H1 (cell line): Measurements from ENCODE around the gene APAF1. TPM values are rescaled to one million over a fixed set of nuclear protein-coding genes. Genes with fewer than 3 reads are reported as not detected.
A peak's percentile ranks its signal among the peaks of the same experiment; 100 is the strongest.

Experiments
- CTCF ChIA-PET: fragments of 300-600 bp; sonication (Branson Sonifier 250); formaldehyde crosslinking; loops from one replicate; lab custom pipeline; 2021; ENCODE audit not compliant: partially characterized antibody; lab: Charles Lee
- POLR2A ChIA-PET: fragments of 300-600 bp; sonication (Branson Sonifier 250); formaldehyde crosslinking; loops from one replicate; lab custom pipeline; 2021; ENCODE audit warnings: inconsistent platforms; ENCODE audit not compliant: partially characterized antibody; lab: Charles Lee
- DNase-seq, 2 experiments: peaks; one replicate each; pipeline versions ENCODE4 v3.0.0 to v3.0.0-alpha.2; 2010 to 2022; ENCODE audit warnings: low spot score in 2 of 2, low read depth in 1 of 2, mixed read lengths in 1 of 2
- FAIRE-seq: peaks from 2 replicates; lab custom pipeline; 2011; peaks lifted over from hg19 to GRCh38; lab: Jason Lieb, UNC
- H2AFZ ChIP-seq: 2 replicates; pipeline ENCODE4 v1.8.1; 2012; ENCODE audit warnings: low read length, inconsistent platforms
- H2AK5ac ChIP-seq: 2 replicates; pipeline ENCODE4 v1.6.1; 2013; ENCODE audit warnings: low read depth, low read length
- H2BK120ac ChIP-seq: replicated peaks from 2 replicates; pipeline ENCODE3; 2013; ENCODE audit warnings: low read depth, low read length, inconsistent platforms
- H2BK12ac ChIP-seq: 2 replicates; pipeline ENCODE4 v1.6.1; 2013; ENCODE audit warnings: low read depth, low read length
- H2BK15ac ChIP-seq: 2 replicates; pipeline ENCODE4 v1.6.1; 2013; ENCODE audit warnings: low read length
- H2BK20ac ChIP-seq: 2 replicates; pipeline ENCODE4 v1.6.1; 2013; ENCODE audit warnings: low read length
- H2BK5ac ChIP-seq: 2 replicates; pipeline ENCODE4 v1.6.1; 2013; ENCODE audit warnings: low read depth, low read length
- H3K14ac ChIP-seq: 2 replicates; pipeline ENCODE4 v1.6.1; 2013; ENCODE audit warnings: inconsistent platforms; ENCODE audit not compliant: insufficient read length
- H3K18ac ChIP-seq: 2 replicates; pipeline ENCODE4 v1.6.1; 2013; ENCODE audit warnings: low read length; ENCODE audit errors: extremely low read depth
- H3K23ac ChIP-seq: 2 replicates; pipeline ENCODE4 v1.6.1; 2013; ENCODE audit warnings: inconsistent platforms; ENCODE audit not compliant: insufficient read length
- H3K23me2 ChIP-seq: 2 replicates; pipeline ENCODE4 v1.6.1; 2013; ENCODE audit warnings: low read depth, low read length
- H3K27ac ChIP-seq: 2 replicates; pipeline ENCODE4 v1.6.1; 2011; ENCODE audit warnings: low read depth, low read length, inconsistent platforms
- H3K27me3 ChIP-seq, 4 experiments: replicated peaks in 1 of 4; 1 replicate in 1 of 4; 2 replicates in 3 of 4; pipeline versions ENCODE4 v1.6.1 to v1.8.1; 2011 to 2013; ENCODE audit warnings: low read length in 3 of 4, mild to moderate bottlenecking in 3 of 4, inconsistent platforms in 2 of 4, mixed read lengths in 2 of 4, moderate library complexity in 1 of 4; ENCODE audit not compliant: control insufficient read depth in 3 of 4, insufficient read depth in 3 of 4; ENCODE audit errors: extremely low read depth in 1 of 4
- H3K36me3 ChIP-seq, 4 experiments: 2 replicates each; pipeline versions ENCODE4 v1.6.1 to v1.8.1; 2011 to 2013; ENCODE audit warnings: mild to moderate bottlenecking in 4 of 4, low read length in 3 of 4, moderate library complexity in 2 of 4, control low read depth in 1 of 4, inconsistent platforms in 1 of 4; ENCODE audit not compliant: insufficient read depth in 4 of 4, control insufficient read depth in 2 of 4
- H3K4ac ChIP-seq: replicated peaks from 2 replicates; pipeline ENCODE3; 2013; ENCODE audit warnings: low read length, low read depth, mixed read lengths, inconsistent platforms; ENCODE audit not compliant: insufficient read length
- H3K4me1 ChIP-seq, 4 experiments: replicated peaks in 1 of 4; 1 replicate in 1 of 4; 2 replicates in 3 of 4; pipeline versions ENCODE4 v1.6.1 to v1.8.1; 2011 to 2013; ENCODE audit warnings: low read length in 3 of 4, inconsistent platforms in 2 of 4, mixed read lengths in 1 of 4; ENCODE audit not compliant: insufficient read depth in 4 of 4, control insufficient read depth in 3 of 4
- H3K4me2 ChIP-seq, 2 experiments: 2 replicates each; pipeline versions ENCODE4 v1.6.1 to v1.8.1; 2011 to 2013; ENCODE audit warnings: low read depth in 2 of 2, low read length in 2 of 2, control low read depth in 1 of 2, inconsistent platforms in 1 of 2, mild to moderate bottlenecking in 1 of 2; ENCODE audit not compliant: insufficient read depth in 1 of 2
- H3K4me3 ChIP-seq, 4 experiments: fragments of 200-600, 300-600 bp in 1 of 4; sonication (generic), shearing (Covaris generic), sonication (Bioruptor Twin) in 1 of 4; 2 replicates each; pipeline versions ENCODE4 v1.5.1 to v1.8.1; 2011 to 2016; ENCODE audit warnings: low read length in 4 of 4, low read depth in 3 of 4, control low read depth in 2 of 4, inconsistent platforms in 2 of 4, mild to moderate bottlenecking in 2 of 4, mixed read lengths in 1 of 4, moderate library complexity in 1 of 4; ENCODE audit not compliant: insufficient read depth in 2 of 4; ENCODE audit errors: extremely low read depth in 1 of 4
- H3K56ac ChIP-seq: replicated peaks from 2 replicates; pipeline ENCODE3; 2013; ENCODE audit warnings: low read depth, mild to moderate bottlenecking, mixed read lengths, low read length, inconsistent platforms; ENCODE audit not compliant: insufficient read length
- H3K79me1 ChIP-seq: 2 replicates; pipeline ENCODE4 v1.6.1; 2013; ENCODE audit warnings: low read depth, low read length, control low read depth
- H3K79me2 ChIP-seq, 2 experiments: 2 replicates each; pipeline versions ENCODE4 v1.6.1 to v1.8.1; 2012 to 2013; ENCODE audit warnings: low read length in 2 of 2, mild to moderate bottlenecking in 2 of 2, inconsistent platforms in 1 of 2; ENCODE audit not compliant: insufficient read depth in 2 of 2, control insufficient read depth in 1 of 2
- H3K9ac ChIP-seq, 4 experiments: replicated peaks in 1 of 4; 1 replicate in 1 of 4; 2 replicates in 3 of 4; pipeline versions ENCODE4 v1.6.1 to v1.8.1; 2011 to 2013; ENCODE audit warnings: low read depth in 3 of 4, low read length in 3 of 4, control low read depth in 2 of 4, mild to moderate bottlenecking in 2 of 4, moderate library complexity in 2 of 4, inconsistent platforms in 1 of 4; ENCODE audit errors: extremely low read depth in 1 of 4
- H3K9me3 ChIP-seq, 2 experiments: 2 replicates each; pipeline versions ENCODE4 v1.6.1 to v1.8.1; 2012 to 2013; ENCODE audit warnings: mild to moderate bottlenecking in 2 of 2, moderate library complexity in 2 of 2, control low read depth in 1 of 2, inconsistent platforms in 1 of 2, low read depth in 1 of 2, low read length in 1 of 2, mixed read lengths in 1 of 2; ENCODE audit not compliant: insufficient read depth in 2 of 2
- H4K20me1 ChIP-seq, 2 experiments: replicated peaks in 1 of 2; 2 replicates each; pipeline versions ENCODE3 to v1.8.1; 2011 to 2013; ENCODE audit warnings: inconsistent platforms in 2 of 2, low read length in 2 of 2, mild to moderate bottlenecking in 1 of 2; ENCODE audit not compliant: insufficient read depth in 2 of 2, control insufficient read depth in 1 of 2
- H4K5ac ChIP-seq: 2 replicates; pipeline ENCODE4 v1.6.1; 2013; ENCODE audit warnings: low read length, low read depth, mixed read lengths, inconsistent platforms; ENCODE audit not compliant: insufficient read length
- H4K8ac ChIP-seq: 2 replicates; pipeline ENCODE4 v1.8.0; 2013; ENCODE audit warnings: mild to moderate bottlenecking, moderate library complexity, low read length, inconsistent platforms; ENCODE audit not compliant: insufficient read depth; ENCODE audit errors: extremely low read depth
- H4K91ac ChIP-seq: replicated peaks from 2 replicates; pipeline ENCODE3; 2013; ENCODE audit warnings: low read length, mixed read lengths, inconsistent platforms; ENCODE audit not compliant: insufficient read length
- GABPA ChIP-seq: IDR thresholded peaks from 2 replicates; pipeline ENCODE4 v1.6.1; 2011; ENCODE audit warnings: mild to moderate bottlenecking, low read length, moderate library complexity, borderline replicate concordance; ENCODE audit not compliant: insufficient read depth
- KDM4A ChIP-seq: IDR thresholded peaks from one replicate; pipeline ENCODE4 v1.7.1; 2012; ENCODE audit warnings: low read depth, mild to moderate bottlenecking, moderate library complexity, low read length, inconsistent platforms; ENCODE audit not compliant: severe bottlenecking
- POLR2A ChIP-seq, 2 experiments: IDR thresholded peaks; 1 replicate in 1 of 2; 2 replicates in 1 of 2; pipeline ENCODE4 v1.6.1; 2011; ENCODE audit warnings: low read depth in 2 of 2, low read length in 2 of 2, mild to moderate bottlenecking in 2 of 2; ENCODE audit errors: control extremely low read depth in 1 of 2
- SIN3A ChIP-seq, 2 experiments: IDR thresholded peaks in 1 of 2; conservative IDR thresholded peaks in 1 of 2; 2 replicates each; pipeline ENCODE4 v1.6.1; 2011 to 2012; ENCODE audit warnings: low read length in 2 of 2, improper control_type of control experiment in 1 of 2, low read depth in 1 of 2, mild to moderate bottlenecking in 1 of 2
- WGBS, 2 experiments: shearing (Covaris generic) in 1 of 2; methylation state at CpG; one replicate each; pipeline versions ENCODE4 v1.1.6 to v1.1.7; 2013 to 2015; ENCODE audit warnings: low lambda C conversion rate in 2 of 2, mixed read lengths in 2 of 2, inconsistent platforms in 1 of 2, low coverage in 1 of 2, missing lambda C conversion rate in 1 of 2; ENCODE audit not compliant: insufficient replicate concordance in 2 of 2, insufficient coverage in 1 of 2, insufficient read length in 1 of 2; ENCODE audit errors: extremely low coverage in 1 of 2, missing lambda C conversion rate in 1 of 2; 5-methylcytosine and 5-hydroxymethylcytosine counted together
- polyA plus RNA-seq, 7 experiments: library from polyadenylated mRNA; depleted of rRNA in 3 of 7; stranded (reverse) in 5 of 7; unstranded in 2 of 7; fragments of >200 nt in 5 of 7; fragments of 200-250 nt in 2 of 7; gene quantifications; 1 replicate in 5 of 7; 2 replicates in 1 of 7; 4 replicates in 1 of 7; pipeline versions ENCODE4 v1.2.1 to v1.2.3, GENCODE V29; 2011 to 2013; ENCODE audit warnings: missing spikeins in 2 of 7, mixed read lengths in 2 of 7
- total RNA-seq: library from RNA; stranded (reverse); fragmentation: NEBNext Ultra II Directional; extraction: Animal tissue kit (Norgen Biotek cat#: 25700); gene quantifications from 2 replicates; pipeline ENCODE4 v1.2.1, GENCODE V29; 2021

APAF1 gene
- total and polyA plus RNA-seq, 2 of the 8 experiments (the other 6 are each of a cell fraction or from before 2014, with no cell fraction given) = 4.7 to 22.6 TPM

GRCh38 chr12:98645572-98646067 lies 530 bp downstream of the APAF1 start:
- H4K91ac ChIP-seq = no peak overlapping the region
- peak overlapping the region; percentile 76; the same call in 1 of the 2 replicates for H4K8ac ChIP-seq
- H3K4ac ChIP-seq = no peak overlapping the region
- no peak overlapping the region for H3K23ac ChIP-seq
- no peak overlapping the region for H3K27ac ChIP-seq
- H3K4me1 ChIP-seq = no peaks in the 10 kb centered on the region; a peak in 1 of 7 replicates
- H3K27me3 ChIP-seq = no peaks in the 10 kb centered on the region
- TF ChIP-seq POLR2A (IDR thresholded peaks at IDR 0.05; ENCODE audit: control extremely low read depth in 1 of 2, low read depth in 2 of 2, low read length in 2 of 2) = peak in 1 of 2 experiments; percentile 25; a peak in 1 of 3 replicates
- peak; percentile 73 for TF ChIP-seq KDM4A
- 0 out of 4 replicates have a peak, but pooled peaks of 1 of the 2 experiments have one; percentile 2 for TF ChIP-seq SIN3A (conservative IDR thresholded peaks at IDR 0.05 in 1 of 2, IDR thresholded peaks at IDR 0.05 in 1 of 2; ENCODE audit: low read depth in 1 of 2, low read length in 2 of 2)
- no peak for TF ChIP-seq GABPA
- no peak overlapping the region for H3K14ac ChIP-seq
- no peaks in the 10 kb centered on the region for H3K9me3 ChIP-seq
- peaks cover 4 to 12% (median 6%) of the 10 kb centered on the region in 4 experiments; a peak in 7 of 8 replicates for H3K36me3 ChIP-seq
- H2BK120ac ChIP-seq = no peak overlapping the region
- H2AFZ ChIP-seq = peak overlapping the region; percentile 72
- peaks cover 0 to 2% of the 10 kb centered on the region in 2 experiments for H4K20me1 ChIP-seq
- peaks cover 0 to 16% of the 10 kb centered on the region in 2 experiments; a peak in 2 of 4 replicates for H3K79me2 ChIP-seq
- no peak overlapping the region for H2AK5ac ChIP-seq
- H3K9ac ChIP-seq = peak overlapping the region; percentile 62 to 86 (median 76); a peak in 6 of 7 replicates
- peak overlapping the region; percentile 78 to 95 (median 88) for H3K4me3 ChIP-seq
- H3K79me1 ChIP-seq = no peaks in the 10 kb centered on the region; the same call in 1 of the 2 replicates
- no peak overlapping the region for H2BK5ac ChIP-seq
- FAIRE-seq (no peak), DNase-seq (no peak)
- POLR2A ChIA-PET = interaction anchor here (0.6 to 1.3 kb wide), 4 partner anchors 34 to 171 kb away, joined by 3 read pairs; partner anchors contain the start of gene SLC25A3
- no peak overlapping the region for H2BK12ac ChIP-seq
- peak overlapping the region; percentile 73 to 92 for H3K4me2 ChIP-seq
- no peak overlapping the region for H2BK15ac ChIP-seq
- WGBS, 2 experiments = 8% methylated on average over 24 of the region's 24 CpGs; no CpG with 5 or more reads in 1 of the 2 experiments
- no peak overlapping the region for H4K5ac ChIP-seq
- H2BK20ac ChIP-seq = no peak overlapping the region
- H3K56ac ChIP-seq = no peak overlapping the region
- H3K23me2 ChIP-seq = peaks cover 8% of the 10 kb centered on the region
- CTCF ChIA-PET = interaction anchor here (0.7 to 1.2 kb wide), 2 partner anchors 76 to 91 kb away, joined by 3 read pairs; no protein-coding TSS in a partner anchor
- H3K18ac ChIP-seq = no peak overlapping the region
